GM10266 (cell line): ENCODE results near the gene CUZD1.

ENCODE experiments used
- DNase-seq: peaks from one replicate; pipeline ENCODE4 v3.0.0; 2012; ENCODE audit errors: extremely low spot score
- CTCF ChIP-seq: IDR thresholded peaks from 2 replicates; pipeline ENCODE4 v1.5.1; 2012; ENCODE audit warnings: mild to moderate bottlenecking, low read depth; ENCODE audit not compliant: control insufficient read depth, insufficient read depth; ENCODE audit errors: missing control alignments

CUZD1 gene

GRCh38 chr10:122852261-122852660 is 6.6 kb upstream of the CUZD1 start:
- no peak for TF ChIP-seq CTCF
- no peak for DNase-seq

DNA sequence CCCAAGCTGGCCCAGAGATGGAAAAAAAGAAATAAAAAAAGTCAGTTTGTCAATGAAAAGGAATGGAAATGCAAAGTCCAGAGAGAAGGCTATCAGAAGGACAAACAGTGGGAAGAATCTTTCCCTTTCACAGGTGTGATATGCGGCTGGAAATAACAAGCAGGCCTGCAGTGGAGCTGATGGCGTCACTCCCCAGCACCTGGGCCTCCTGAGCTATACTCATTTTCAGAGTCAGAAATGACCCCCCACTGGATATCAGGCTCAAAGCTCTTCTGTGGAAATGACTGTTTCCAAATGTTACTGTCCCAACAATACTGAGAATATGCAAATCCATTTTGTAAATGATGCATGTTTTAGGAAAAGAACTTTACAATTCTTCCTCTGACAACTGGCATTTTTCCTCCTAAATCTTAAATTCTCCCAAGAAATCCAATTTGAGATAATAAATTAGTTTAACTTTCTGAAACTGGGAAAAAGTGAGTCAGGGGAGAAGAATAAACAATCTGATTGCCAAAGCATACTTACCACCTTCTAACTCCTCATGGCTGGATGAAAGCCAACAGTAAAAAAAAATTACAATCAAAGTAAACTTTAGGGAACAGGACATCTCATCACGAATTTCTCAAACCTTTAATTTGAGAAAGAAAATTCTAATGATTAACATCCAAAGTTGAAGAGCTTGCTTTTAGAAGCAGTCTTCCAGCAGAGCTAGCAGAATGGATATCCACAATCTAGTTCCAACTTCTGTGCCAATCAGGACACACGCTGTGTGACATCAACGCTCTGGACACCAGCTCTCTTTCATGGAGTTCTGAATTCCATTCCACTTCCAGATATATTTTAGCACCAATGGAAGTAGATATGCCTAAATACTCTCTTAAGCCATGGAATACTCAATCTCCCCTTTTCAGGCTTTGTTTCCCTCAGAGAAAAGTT is 5.3 kb upstream of the CUZD1 start:
- DNase-seq: no peak
- TF ChIP-seq CTCF: no peak

DNA sequence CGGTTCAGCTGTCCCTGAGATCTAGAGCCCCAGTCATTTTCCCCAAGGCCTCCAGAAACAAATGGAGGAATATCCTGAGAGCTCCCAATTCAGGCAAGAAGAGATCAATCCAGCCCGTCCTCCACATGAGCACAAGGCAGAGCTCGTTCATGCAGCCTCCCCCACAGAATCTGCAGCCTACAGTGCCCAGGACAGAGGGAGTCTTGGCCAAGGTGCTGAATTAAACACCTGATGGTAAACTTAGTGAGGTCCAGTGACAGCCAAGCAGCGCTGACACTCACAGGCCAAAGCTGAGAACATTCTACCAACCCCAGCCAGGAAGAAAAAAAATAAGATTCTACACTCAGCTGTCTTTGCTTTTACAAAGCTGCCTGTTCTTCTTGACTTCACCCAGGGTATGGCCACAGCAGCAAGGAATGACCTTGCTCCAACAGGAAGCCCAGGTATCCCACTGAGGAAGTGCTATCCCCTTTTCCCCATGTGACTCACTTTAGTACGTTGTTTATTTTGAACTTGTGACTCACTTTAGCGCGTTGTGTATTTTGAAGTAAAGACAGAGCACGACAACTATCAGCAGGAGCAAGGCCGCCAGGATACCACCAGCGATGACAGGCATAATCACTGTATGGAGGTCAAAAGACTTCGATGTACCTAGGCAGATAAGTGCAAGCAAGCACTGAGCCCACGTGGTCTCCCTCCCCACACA is 4.4 kb upstream of the CUZD1 start:
- no peak for DNase-seq
- TF ChIP-seq CTCF: no peak

GRCh38 chr10:122849090-122849489 is 3.4 kb upstream of the CUZD1 start:
- no peak for TF ChIP-seq CTCF
- no peak for DNase-seq

DNA sequence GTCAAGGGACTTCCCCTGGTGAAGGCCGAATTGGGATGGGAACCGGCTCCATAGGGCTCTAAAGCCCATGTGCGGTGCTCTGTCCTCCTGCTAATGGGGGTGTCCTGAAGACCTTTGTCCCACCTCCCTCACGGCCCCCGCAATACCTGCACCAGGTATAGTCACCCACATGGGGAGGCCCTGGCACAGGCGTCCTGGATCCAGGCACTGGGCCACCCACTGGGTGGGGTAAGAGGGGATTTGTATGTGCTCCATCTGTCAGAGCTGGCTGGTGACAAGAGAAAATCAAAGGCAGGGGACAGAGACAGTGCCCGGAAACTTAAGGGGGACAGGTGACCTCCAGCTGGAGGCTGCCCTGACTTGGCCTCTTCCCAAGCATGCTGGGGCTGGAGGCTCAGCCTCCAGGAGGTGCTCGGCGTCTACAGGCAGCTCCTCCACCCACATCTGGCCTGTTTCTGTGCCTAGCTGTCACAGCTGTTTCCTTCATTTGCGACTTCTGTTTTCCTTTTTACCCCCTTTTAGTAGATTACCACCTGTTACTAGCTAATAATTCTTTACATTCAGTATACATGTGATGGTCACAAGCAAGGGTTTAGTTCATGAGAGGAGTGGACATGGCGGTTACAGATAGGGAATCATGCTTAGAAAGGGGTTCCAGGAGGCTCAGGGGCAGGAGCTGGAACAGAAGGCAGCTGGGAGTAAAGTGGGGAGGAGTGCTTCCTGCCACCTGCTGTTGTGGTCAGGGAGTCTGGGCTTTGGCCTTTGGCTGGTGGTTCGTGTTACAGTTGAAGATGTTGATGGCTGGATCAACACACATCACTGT is 2.3 kb upstream of the CUZD1 start:
- no peak for TF ChIP-seq CTCF
- DNase-seq: no peak

DNA sequence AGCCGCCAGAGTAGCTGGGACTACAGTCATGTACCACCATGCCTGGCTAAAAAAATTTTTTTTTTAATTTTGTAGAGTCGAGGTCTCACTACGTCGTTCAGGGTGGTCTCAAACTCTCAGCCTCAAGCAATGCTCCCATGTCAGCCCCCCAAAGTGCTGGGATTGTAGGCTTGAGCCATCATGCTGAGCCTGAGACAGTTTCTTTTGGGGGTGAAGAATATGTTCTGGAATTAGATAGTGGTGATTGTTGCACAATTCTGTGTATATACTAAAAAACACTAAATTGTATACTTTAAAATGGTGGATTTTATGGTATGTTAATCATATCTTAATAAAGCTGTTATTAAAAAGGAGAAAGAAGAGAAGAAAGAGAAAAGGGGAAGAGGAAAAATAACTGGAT is 1.5 kb downstream of the CUZD1 start:
- no peak for DNase-seq

More for the DNA sequence above, 1.5 kb downstream of the CUZD1 start:
- TF ChIP-seq CTCF: no peak
